ENCODE measurements around the gene DOCK1. TPM values are rescaled to one million over a fixed set of nuclear protein-coding genes. Genes with fewer than 3 reads are reported as not detected.

DOCK1 gene
- total RNA-seq, 4 donors from 2014 or later: 50.8 to 59.0 (median 53.6) TPM

GRCh38 chr10:127498087-127498486 is 592.9 kb downstream of the DOCK1 start:
- Histone ChIP-seq H3K36me3 (no peaks in the 10 kb centered on the region), H3K27ac (no peak overlapping the region), H3K9me3 (no peaks in the 10 kb centered on the region), H3K4me1 (no peaks in the 10 kb centered on the region), H3K4me3 (no peak overlapping the region), H3K27me3 (peaks cover 41% of the 10 kb centered on the region)
- TF ChIP-seq, protein P1, sequence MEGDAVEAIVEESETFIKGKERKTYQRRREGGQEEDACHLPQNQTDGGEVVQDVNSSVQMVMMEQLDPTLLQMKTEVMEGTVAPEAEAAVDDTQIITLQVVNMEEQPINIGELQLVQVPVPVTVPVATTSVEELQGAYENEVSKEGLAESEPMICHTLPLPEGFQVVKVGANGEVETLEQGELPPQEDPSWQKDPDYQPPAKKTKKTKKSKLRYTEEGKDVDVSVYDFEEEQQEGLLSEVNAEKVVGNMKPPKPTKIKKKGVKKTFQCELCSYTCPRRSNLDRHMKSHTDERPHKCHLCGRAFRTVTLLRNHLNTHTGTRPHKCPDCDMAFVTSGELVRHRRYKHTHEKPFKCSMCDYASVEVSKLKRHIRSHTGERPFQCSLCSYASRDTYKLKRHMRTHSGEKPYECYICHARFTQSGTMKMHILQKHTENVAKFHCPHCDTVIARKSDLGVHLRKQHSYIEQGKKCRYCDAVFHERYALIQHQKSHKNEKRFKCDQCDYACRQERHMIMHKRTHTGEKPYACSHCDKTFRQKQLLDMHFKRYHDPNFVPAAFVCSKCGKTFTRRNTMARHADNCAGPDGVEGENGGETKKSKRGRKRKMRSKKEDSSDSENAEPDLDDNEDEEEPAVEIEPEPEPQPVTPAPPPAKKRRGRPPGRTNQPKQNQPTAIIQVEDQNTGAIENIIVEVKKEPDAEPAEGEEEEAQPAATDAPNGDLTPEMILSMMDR (IDR thresholded peaks at IDR 0.05): no peak
- no peak for TF ChIP-seq EP300 (IDR thresholded peaks at IDR 0.05)
- TF ChIP-seq POLR2A (IDR thresholded peaks at IDR 0.05): no peak
- no peak for ATAC-seq
- WGBS, 2 donors (ENCODE audit: low coverage in 1 of 2): 64 to 72% methylated on average over 12 to 14 of the region's 14 CpGs

DNA sequence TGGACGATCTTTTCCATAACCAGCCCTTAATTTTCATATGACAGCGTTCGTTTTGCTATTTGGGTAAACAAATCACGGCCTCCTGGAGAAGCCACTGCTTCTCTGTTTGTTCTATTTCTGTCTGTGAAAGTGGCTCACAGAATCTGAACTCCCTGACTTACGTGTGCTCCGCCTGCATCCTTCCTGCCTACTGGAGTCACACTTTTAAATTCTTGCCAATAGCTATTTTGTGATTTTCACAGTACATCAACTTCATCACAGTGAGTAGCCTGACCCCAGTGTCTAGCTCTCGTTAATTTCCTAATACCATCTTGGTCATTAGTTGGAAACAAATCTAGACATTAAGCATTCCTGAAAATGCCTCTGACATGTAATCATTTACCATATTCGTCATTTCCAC is 594.9 kb downstream of the DOCK1 start:
- WGBS, 2 donors (ENCODE audit: low coverage in 1 of 2): 54 to 67% methylated on average over 7 to 8 of the region's 8 CpGs
- no peak for ATAC-seq

More for the DNA sequence above, 594.9 kb downstream of the DOCK1 start:
- H3K27me3 ChIP-seq: peaks cover 45% of the 10 kb centered on the region
- no peak overlapping the region for H3K4me3 ChIP-seq
- no peaks in the 10 kb centered on the region for H3K4me1 ChIP-seq
- H3K27ac ChIP-seq: no peak overlapping the region
- no peaks in the 10 kb centered on the region for H3K9me3 ChIP-seq
- H3K36me3 ChIP-seq: no peaks in the 10 kb centered on the region
- no peak for TF ChIP-seq EP300 (IDR thresholded peaks at IDR 0.05)
- TF ChIP-seq, protein P1 (IDR thresholded peaks at IDR 0.05): no peak
- no peak for TF ChIP-seq POLR2AphosphoS5 (IDR thresholded peaks at IDR 0.05)
- TF ChIP-seq POLR2A (IDR thresholded peaks at IDR 0.05): no peak

Other genes starting within 250 kb of the DOCK1 start
- gene C10orf90, start 234.7 kb upstream of the DOCK1 start, total RNA-seq: not detected